ACHN (cell line): ENCODE data around the gene FZD4.
"Not testable (repeated sequence)": the region's sequence is repeated elsewhere in the genome, so short reads cannot be mapped to it uniquely, and the experiment has no call there.

Source experiments
- DNase-seq: peaks from one replicate; pipeline ENCODE4 v3.0.0-alpha.2; 2015
- in situ Hi-C: cut with HindIII; loops from 2 replicates; pipeline ENCODE4 v1.10.0; 2017; ENCODE audit warnings: low sequenced_read_pairs, low pct_ligation_motif_present, low pct_unique_long_range_greater_than_20kb

The FZD4 gene

GRCh38 chr11:86978756-86979608 lies 23.8 kb upstream of the FZD4 start:
- in situ Hi-C loops, result no loop called here
- DNase-seq, result peak; percentile 42

GRCh38 chr11:86978247-86978646 lies 23.1 kb upstream of the FZD4 start:
- DNase-seq, result no peak
- in situ Hi-C loops, result no loop called here

- no peak for DNase-seq
- in situ Hi-C loops, result no loop called here
Measured at GRCh38 chr11:86977441-86978050, 22.4 kb upstream of the FZD4 start.

- no peak for DNase-seq
- in situ Hi-C loops, result no loop called here
Measured at GRCh38 chr11:86972734-86973133, 17.5 kb upstream of the FZD4 start.

- in situ Hi-C loops, result no loop called here
- DNase-seq, result no peak
Measured at GRCh38 chr11:86969258-86969657, 14.1 kb upstream of the FZD4 start.

GRCh38 chr11:86967601-86968000 lies 12.4 kb upstream of the FZD4 start:
- in situ Hi-C loops, DNase-seq: not testable (repeated sequence)

GRCh38 chr11:86957976-86958646 lies 2.9 kb upstream of the FZD4 start:
- in situ Hi-C loops, result no loop called here
- DNase-seq, result peak; percentile 19

GRCh38 chr11:86956905-86957195 lies 1.7 kb upstream of the FZD4 start:
- DNase-seq, result no peak
- in situ Hi-C loops, result no loop called here

- DNase-seq, result no peak
- in situ Hi-C loops, result no loop called here
Measured at GRCh38 chr11:86955111-86955360, 159 bp downstream of the FZD4 start.

- in situ Hi-C loops, result no loop called here
- DNase-seq, result peak; percentile 19
Measured at GRCh38 chr11:86954269-86955110, 705 bp downstream of the FZD4 start.

GRCh38 chr11:86952221-86952875 lies 2.8 kb downstream of the FZD4 start:
- DNase-seq, result no peak
- in situ Hi-C loops, result no loop called here

GRCh38 chr11:86951706-86952105 lies 3.5 kb downstream of the FZD4 start:
- no peak for DNase-seq
- in situ Hi-C loops, result no loop called here

- DNase-seq, result no peak
- in situ Hi-C loops, result no loop called here
Measured at GRCh38 chr11:86950661-86950995, 4.6 kb downstream of the FZD4 start.

- in situ Hi-C loops, result loop anchor here (25.0 kb wide), 1 partner anchor 362 kb away; no protein-coding TSS in a partner anchor
- DNase-seq, result no peak
Measured at GRCh38 chr11:86949995-86950660, 5.1 kb downstream of the FZD4 start.

- no peak for DNase-seq
- in situ Hi-C loops, result loop anchor here (25.0 kb wide), 1 partner anchor 364 kb away; no protein-coding TSS in a partner anchor
Measured at GRCh38 chr11:86948733-86949132, 6.5 kb downstream of the FZD4 start.

GRCh38 chr11:86947541-86947940 lies 7.7 kb downstream of the FZD4 start:
- no peak for DNase-seq
- in situ Hi-C loops, result loop anchor here (25.0 kb wide), 1 partner anchor 365 kb away; no protein-coding TSS in a partner anchor

GRCh38 chr11:86943505-86943904 lies 11.7 kb downstream of the FZD4 start:
- in situ Hi-C loops, result loop anchor here (25.0 kb wide), 1 partner anchor 369 kb away; no protein-coding TSS in a partner anchor
- DNase-seq, result not testable (repeated sequence)
